Measurements from ENCODE around the gene GFRA4. TPM values are rescaled to one million over a fixed set of nuclear protein-coding genes. Genes with fewer than 3 reads are reported as not detected.

Gene GFRA4
- total RNA-seq, 1 donor from 2014 or later, result not detected

DNA sequence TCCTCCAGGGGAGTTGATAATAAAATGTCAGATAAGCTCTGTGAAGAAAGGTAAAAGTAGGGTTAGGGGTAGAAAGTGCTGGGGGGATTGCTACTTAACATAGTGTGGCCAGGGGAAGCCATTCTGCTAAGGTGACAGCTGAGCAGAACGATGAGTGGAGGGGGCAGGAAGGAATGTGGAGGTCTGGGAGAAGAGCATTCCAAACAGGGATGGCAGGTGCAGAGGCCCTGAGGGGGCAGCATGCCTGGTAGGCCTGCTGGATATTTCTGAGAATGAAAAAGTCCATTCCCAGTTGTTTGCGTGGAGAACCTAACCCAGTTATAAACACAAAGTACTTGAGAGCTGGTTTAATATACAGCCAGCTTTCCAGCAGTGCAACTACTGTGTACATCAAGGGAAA lies 9.3 kb downstream of the GFRA4 start:
- Mint-ChIP-seq H3K27me3 (ENCODE audit: unreplicated experiment) (peaks cover 2% of the 10 kb centered on the region), H3K4me3 (ENCODE audit: unreplicated experiment) (no peak overlapping the region), H3K9me3 (ENCODE audit: unreplicated experiment) (no peaks in the 10 kb centered on the region), H3K4me1 (ENCODE audit: unreplicated experiment) (peaks cover 4% of the 10 kb centered on the region), H3K27ac (ENCODE audit: unreplicated experiment) (peak overlapping the region; percentile 21), H3K36me3 (ENCODE audit: low read depth, unreplicated experiment) (peaks cover 7% of the 10 kb centered on the region)
- TF ChIP-seq CTCF (IDR thresholded peaks at IDR 0.05; ENCODE audit: unreplicated experiment), result no peak
- DNase-seq (ENCODE audit: low spot score), result no peak

DNA sequence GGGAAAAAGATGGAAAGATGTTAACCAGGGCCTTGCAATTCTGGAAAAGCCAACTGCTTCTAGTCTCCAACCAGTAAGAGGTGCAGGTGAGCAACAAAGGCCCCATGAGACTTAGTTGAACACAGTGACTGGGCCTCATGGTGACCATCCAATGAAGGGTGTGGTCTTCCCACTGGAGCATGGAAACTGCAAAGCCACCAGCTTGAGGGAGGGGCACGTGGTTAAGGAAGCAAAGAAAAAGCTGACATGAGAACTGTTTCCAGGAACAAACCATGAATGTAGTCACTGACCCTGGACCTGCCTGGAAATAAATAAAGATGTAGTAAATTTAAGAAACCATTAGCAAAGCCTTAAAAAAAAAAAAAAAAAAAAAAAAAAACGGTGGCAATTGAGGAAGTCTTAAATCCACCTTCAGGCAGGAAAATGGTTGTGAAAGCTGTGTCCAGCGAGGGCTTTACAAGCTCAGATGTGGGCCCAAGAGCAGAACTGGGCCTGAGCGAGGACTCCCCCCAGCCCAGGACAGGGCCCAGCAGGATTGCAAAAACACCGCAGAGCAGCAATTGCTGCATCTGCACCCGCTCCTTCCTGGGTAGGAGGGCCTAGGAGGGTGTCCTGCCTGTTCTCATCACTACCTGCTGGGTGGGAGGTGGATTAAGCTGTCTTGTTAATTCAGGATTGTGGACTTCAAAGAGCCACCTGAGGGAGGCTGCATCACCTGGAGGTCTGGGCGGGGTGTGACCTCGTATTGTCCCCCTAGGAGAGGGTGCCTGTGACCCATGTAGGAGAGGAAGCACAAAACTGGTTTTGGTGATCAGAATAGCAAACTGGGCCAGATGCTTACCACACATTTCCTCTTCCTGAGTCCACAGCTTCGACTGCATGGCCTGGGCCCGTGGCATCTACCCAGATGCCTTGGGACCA lies 10.3 kb downstream of the GFRA4 start:
- Mint-ChIP-seq H3K36me3 (ENCODE audit: low read depth, unreplicated experiment) (peaks cover 8% of the 10 kb centered on the region), H3K9me3 (ENCODE audit: unreplicated experiment) (no peaks in the 10 kb centered on the region), H3K4me3 (ENCODE audit: unreplicated experiment) (no peak overlapping the region), H3K27me3 (ENCODE audit: unreplicated experiment) (peaks cover 4% of the 10 kb centered on the region), H3K4me1 (ENCODE audit: unreplicated experiment) (peaks cover 3% of the 10 kb centered on the region), H3K27ac (ENCODE audit: unreplicated experiment) (no peak overlapping the region)
- no peak for DNase-seq (ENCODE audit: low spot score)
- TF ChIP-seq CTCF (IDR thresholded peaks at IDR 0.05; ENCODE audit: unreplicated experiment), result no peak

DNA sequence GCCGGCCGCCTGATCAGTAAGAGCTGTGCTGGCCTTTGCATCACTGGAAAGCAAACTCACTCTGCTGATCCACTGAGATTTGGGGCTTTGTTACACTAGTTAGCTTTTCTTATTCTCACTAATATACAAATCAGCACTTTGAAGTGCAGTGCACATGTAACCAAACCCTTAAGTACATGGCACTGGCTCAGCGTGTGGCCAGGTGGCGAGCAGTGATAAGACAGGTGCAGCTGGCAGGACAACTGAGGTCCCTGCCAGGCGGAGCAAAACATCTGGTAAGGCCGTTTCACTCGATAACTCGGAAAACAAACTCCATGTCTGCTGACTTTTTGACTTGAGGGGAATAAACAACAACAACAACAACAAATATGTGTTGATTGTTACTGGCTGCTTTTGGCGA lies 11.0 kb downstream of the GFRA4 start:
- H3K4me3 Mint-ChIP-seq (ENCODE audit: unreplicated experiment), result no peak overlapping the region

DNA sequence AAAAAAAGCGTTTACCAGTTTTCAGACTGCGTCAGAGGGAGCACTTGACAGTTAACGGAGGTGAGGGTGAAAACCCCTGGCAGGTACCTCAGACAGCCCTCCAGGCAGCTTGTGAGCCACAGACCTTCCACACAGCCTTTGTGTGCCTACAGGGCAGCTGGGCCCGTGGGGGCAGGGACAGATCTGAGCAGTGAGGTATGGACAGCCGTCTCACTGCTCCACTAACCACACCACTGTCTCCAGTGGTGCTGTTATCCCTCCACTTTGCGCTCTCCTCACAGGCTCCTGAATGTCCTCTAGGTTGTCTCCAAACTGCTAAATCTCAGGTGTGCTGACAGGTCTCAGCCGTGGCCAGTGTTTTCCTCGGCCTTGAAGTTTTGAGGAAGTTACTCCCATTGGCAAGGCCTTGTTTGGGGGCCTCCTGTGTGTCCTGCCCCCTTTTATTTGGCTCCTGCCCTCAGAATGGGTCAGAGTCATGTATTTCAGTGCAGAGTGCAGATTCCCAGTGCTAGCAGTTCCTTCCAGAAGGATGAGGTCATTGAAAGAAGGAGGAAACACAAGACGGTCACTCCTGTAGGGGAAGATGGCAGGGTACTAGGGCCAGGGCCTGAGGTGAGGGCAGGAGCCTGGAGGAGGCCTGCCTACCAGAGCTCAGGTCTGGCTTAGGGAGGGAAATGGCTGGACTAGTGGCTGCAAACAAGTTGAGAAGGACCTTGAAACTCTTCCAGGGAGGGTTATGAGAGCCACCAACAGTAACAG lies 11.8 kb downstream of the GFRA4 start:
- Mint-ChIP-seq H3K9me3 (ENCODE audit: unreplicated experiment) (no peaks in the 10 kb centered on the region), H3K27ac (ENCODE audit: unreplicated experiment) (no peak overlapping the region), H3K27me3 (ENCODE audit: unreplicated experiment) (peaks cover 4% of the 10 kb centered on the region), H3K36me3 (ENCODE audit: low read depth, unreplicated experiment) (peaks cover 8% of the 10 kb centered on the region), H3K4me1 (ENCODE audit: unreplicated experiment) (peaks cover 3% of the 10 kb centered on the region), H3K4me3 (ENCODE audit: unreplicated experiment) (no peak overlapping the region)
- no peak for DNase-seq (ENCODE audit: low spot score)
- TF ChIP-seq CTCF (IDR thresholded peaks at IDR 0.05; ENCODE audit: unreplicated experiment), result no peak

More for the DNA sequence above, 11.0 kb downstream of the GFRA4 start:
- H3K27me3 Mint-ChIP-seq (ENCODE audit: unreplicated experiment), result peaks cover 4% of the 10 kb centered on the region
- DNase-seq (ENCODE audit: low spot score), result no peak
- no peak for TF ChIP-seq CTCF (IDR thresholded peaks at IDR 0.05; ENCODE audit: unreplicated experiment)
- peaks cover 8% of the 10 kb centered on the region for H3K36me3 Mint-ChIP-seq (ENCODE audit: low read depth, unreplicated experiment)
- no peak overlapping the region for H3K27ac Mint-ChIP-seq (ENCODE audit: unreplicated experiment)
- H3K9me3 Mint-ChIP-seq (ENCODE audit: unreplicated experiment), result no peaks in the 10 kb centered on the region
- peaks cover 3% of the 10 kb centered on the region for H3K4me1 Mint-ChIP-seq (ENCODE audit: unreplicated experiment)
